Calu3 (cell line): ENCODE results near the gene FGGY. TPM values are rescaled to one million over a fixed set of nuclear protein-coding genes. Genes with fewer than 3 reads are reported as not detected.

Experiments used
- BruUV-seq: library from RNA; stranded (reverse); fragments of 400-500 nt; replicated peaks from 2 replicates; lab custom pipeline; 2021; lab: Mats Ljungman, UMichigan
- CTCF ChIA-PET: fragments of 300-600 bp; sonication (Branson Sonifier 250); formaldehyde crosslinking; loops from one replicate; lab custom pipeline; 2022; ENCODE audit warnings: antibody characterized with exemption; lab: Charles Lee
- DNase-seq: peaks from one replicate; pipeline ENCODE4 v3.0.0; 2022
- H3K27ac Mint-ChIP-seq: one replicate; pipeline ENCODE4 v1.8.0; 2022; ENCODE audit warnings: mixed read lengths; ENCODE audit not compliant: unreplicated experiment
- H3K27me3 Mint-ChIP-seq: one replicate; pipeline ENCODE4 v1.8.0; 2022; ENCODE audit warnings: mixed read lengths; ENCODE audit not compliant: unreplicated experiment
- H3K36me3 Mint-ChIP-seq: one replicate; pipeline ENCODE4 v1.8.0; 2022; ENCODE audit warnings: mild to moderate bottlenecking, moderate library complexity, mixed read lengths; ENCODE audit not compliant: insufficient read depth, unreplicated experiment
- H3K4me1 Mint-ChIP-seq: one replicate; pipeline ENCODE4 v1.8.0; 2022; ENCODE audit warnings: mild to moderate bottlenecking, low read depth, mixed read lengths; ENCODE audit not compliant: unreplicated experiment
- H3K4me3 Mint-ChIP-seq: one replicate; pipeline ENCODE4 v1.8.0; 2022; ENCODE audit warnings: mild to moderate bottlenecking, low read depth, moderate library complexity, mixed read lengths; ENCODE audit not compliant: unreplicated experiment
- H3K9me3 Mint-ChIP-seq: one replicate; pipeline ENCODE4 v1.8.0; 2022; ENCODE audit warnings: low read depth, mixed read lengths; ENCODE audit not compliant: unreplicated experiment
- CTCF ChIP-seq: fragments of 200-600 bp; IDR thresholded peaks from one replicate; pipeline ENCODE4 v1.8.0; 2022; ENCODE audit warnings: antibody characterized with exemption; ENCODE audit not compliant: unreplicated experiment
- intact Hi-C: fragments of 100-400 bp; cut with micrococcal nuclease; formaldehyde crosslinking; loops from one replicate; pipeline ENCODE4 v1.10.0; 2022; ENCODE audit not compliant: unreplicated experiment
- total RNA-seq: library from RNA; stranded (reverse); gene quantifications from 2 replicates; pipeline ENCODE4 v1.2.3, GENCODE V29; 2022

The FGGY gene
- total RNA-seq, 1 experiment from 2014 or later: 11.1 TPM

DNA sequence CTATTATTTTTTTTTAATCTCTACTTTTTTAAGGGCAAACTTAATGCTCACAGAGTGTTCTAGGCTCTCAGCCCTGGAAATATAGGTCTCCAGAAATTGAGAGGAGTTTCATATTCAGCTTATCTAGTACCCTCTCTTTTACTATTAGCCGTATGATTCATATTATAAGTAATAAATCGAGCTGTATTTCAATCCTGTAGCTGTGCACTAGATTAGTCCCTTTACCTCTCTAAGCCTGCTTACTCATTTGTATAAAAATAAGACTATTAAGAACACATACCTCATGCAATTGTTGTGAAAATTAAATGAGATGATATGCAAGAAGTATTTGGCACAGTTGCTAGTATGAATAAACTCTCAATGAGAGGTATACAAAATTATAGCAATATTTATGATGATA is 389.7 kb downstream of the FGGY start:
- no TSS peak for BruUV-seq

GRCh38 chr1:59687081-59687480 is 390.2 kb downstream of the FGGY start:
- Mint-ChIP-seq H3K27ac (no peak overlapping the region), H3K36me3 (no peaks in the 10 kb centered on the region)
- CTCF ChIA-PET: no interaction called here

More for the DNA sequence above, 389.7 kb downstream of the FGGY start:
- intact Hi-C loops: no loop called here
- H3K9me3 Mint-ChIP-seq: no peaks in the 10 kb centered on the region
- no peak overlapping the region for H3K4me3 Mint-ChIP-seq
- DNase-seq: no peak
- no peak for TF ChIP-seq CTCF
- H3K27me3 Mint-ChIP-seq: no peaks in the 10 kb centered on the region
- no peak overlapping the region for H3K27ac Mint-ChIP-seq
- CTCF ChIA-PET: no interaction called here
- peaks cover 6% of the 10 kb centered on the region for H3K4me1 Mint-ChIP-seq
- H3K36me3 Mint-ChIP-seq: no peaks in the 10 kb centered on the region

DNA sequence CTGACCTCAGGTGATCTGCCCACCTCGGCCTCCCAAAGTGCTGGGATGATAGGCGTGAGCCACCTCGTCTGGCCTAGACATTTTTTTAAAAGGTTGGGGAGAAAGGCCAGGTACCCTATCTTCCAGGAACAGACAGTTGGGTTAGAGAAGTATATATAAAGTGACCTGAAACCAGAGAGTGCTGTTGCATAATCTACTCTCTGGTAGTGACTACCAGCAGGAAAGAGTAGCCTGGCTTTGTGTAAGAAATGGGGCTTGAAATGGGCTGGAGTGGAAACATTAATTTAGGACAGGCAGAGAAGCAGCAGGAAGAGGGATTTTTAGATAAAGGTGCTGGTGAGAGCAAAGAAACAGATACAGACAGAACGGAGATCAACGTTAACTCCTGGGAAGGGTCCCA is 392.1 kb downstream of the FGGY start:
- Mint-ChIP-seq H3K36me3 (no peaks in the 10 kb centered on the region), H3K4me3 (no peak overlapping the region), H3K27ac (no peak overlapping the region), H3K27me3 (no peaks in the 10 kb centered on the region), H3K4me1 (peaks cover 6% of the 10 kb centered on the region), H3K9me3 (peaks cover 4% of the 10 kb centered on the region)
- intact Hi-C loops: no loop called here
- no TSS peak for BruUV-seq
- CTCF ChIA-PET: no interaction called here
- no peak for DNase-seq
- no peak for TF ChIP-seq CTCF

More at GRCh38 chr1:59687081-59687480, 390.2 kb downstream of the FGGY start:
- no peaks in the 10 kb centered on the region for H3K9me3 Mint-ChIP-seq
- no peak for DNase-seq
- no peak overlapping the region for H3K4me3 Mint-ChIP-seq
- intact Hi-C loops: no loop called here
- TF ChIP-seq CTCF: no peak
- peaks cover 6% of the 10 kb centered on the region for H3K4me1 Mint-ChIP-seq
- no peaks in the 10 kb centered on the region for H3K27me3 Mint-ChIP-seq
- no TSS peak for BruUV-seq

- no TSS peak for BruUV-seq
- intact Hi-C loops: no loop called here
- DNase-seq: no peak
- peaks cover 4% of the 10 kb centered on the region for H3K9me3 Mint-ChIP-seq
- no peak for TF ChIP-seq CTCF
- CTCF ChIA-PET: interaction anchor here (1.6 kb wide), 1 partner anchor 9 kb away, joined by 3 read pairs; no protein-coding TSS in a partner anchor
- no peak overlapping the region for H3K27ac Mint-ChIP-seq
- H3K4me3 Mint-ChIP-seq: no peak overlapping the region
- peaks cover 6% of the 10 kb centered on the region for H3K4me1 Mint-ChIP-seq
- H3K36me3 Mint-ChIP-seq: no peaks in the 10 kb centered on the region
- H3K27me3 Mint-ChIP-seq: no peaks in the 10 kb centered on the region
These were observed 392.8 kb downstream of the FGGY start for GRCh38 chr1:59689730-59690129.
